Astrocyte of the spinal cord (primary cell): Measurements from ENCODE around the gene CUEDC1.
A peak's percentile ranks its signal among the peaks of the same experiment; 100 is the strongest.

Source experiments
- DNase-seq: peaks from one replicate; pipeline ENCODE4 v3.0.0; 2011; ENCODE audit warnings: low read depth, low spot score
- H3K4me3 ChIP-seq: 2 replicates; pipeline ENCODE4 v1.5.1; 2011; ENCODE audit warnings: low read depth, mild to moderate bottlenecking, low read length, moderate library complexity
- CTCF ChIP-seq: IDR thresholded peaks from 2 replicates; pipeline ENCODE4 v1.5.1; 2012; ENCODE audit warnings: low read depth, mild to moderate bottlenecking, low read length, inconsistent platforms
- in situ Hi-C: cut with HindIII; loops from 2 replicates; pipeline ENCODE4 v1.10.0; 2017; ENCODE audit warnings: low sequenced_read_pairs

Gene CUEDC1

GRCh38 chr17:57888311-57889216, 66.6 kb downstream of the CUEDC1 start:
- DNase-seq, result no peak
- H3K4me3 ChIP-seq, result no peak overlapping the region
- in situ Hi-C loops, result no loop called here
- TF ChIP-seq CTCF, result no peak

- no peak overlapping the region for H3K4me3 ChIP-seq
- no peak for TF ChIP-seq CTCF
- no peak for DNase-seq
- in situ Hi-C loops, result no loop called here
These were observed 68.1 kb downstream of the CUEDC1 start for GRCh38 chr17:57887161-57887560.

GRCh38 chr17:57886020-57886419, 69.2 kb downstream of the CUEDC1 start:
- H3K4me3 ChIP-seq, result no peak overlapping the region
- in situ Hi-C loops, result no loop called here
- no peak for DNase-seq
- no peak for TF ChIP-seq CTCF

GRCh38 chr17:57885148-57885915, 69.9 kb downstream of the CUEDC1 start:
- no peak for DNase-seq
- no peak overlapping the region for H3K4me3 ChIP-seq
- in situ Hi-C loops, result no loop called here
- no peak for TF ChIP-seq CTCF

- DNase-seq, result peak; percentile 46
- in situ Hi-C loops, result no loop called here
- no peak for TF ChIP-seq CTCF
- H3K4me3 ChIP-seq, result no peak overlapping the region
These were observed 73.3 kb downstream of the CUEDC1 start for GRCh38 chr17:57881783-57882351.

GRCh38 chr17:57881143-57881542, 74.1 kb downstream of the CUEDC1 start:
- in situ Hi-C loops, result no loop called here
- no peak overlapping the region for H3K4me3 ChIP-seq
- peak; percentile 88 for DNase-seq
- TF ChIP-seq CTCF, result no peak
